Hepatocyte (in vitro differentiated cells): ENCODE results near the gene STMN3.

Experiments
- EZH2 ChIP-seq: fragments of 200-600 bp; sonication (generic); IDR thresholded peaks from 2 replicates; pipeline ENCODE4 v1.6.1; 2016; ENCODE audit warnings: antibody characterized with exemption, mild to moderate bottlenecking, borderline replicate concordance
- TF ChIP-seq, protein P1 (sequence below): fragments of 200-600 bp; sonication (generic); IDR thresholded peaks from 2 replicates; pipeline ENCODE4 v1.5.1; 2016; ENCODE audit warnings: antibody characterized with exemption, mild to moderate bottlenecking; ENCODE audit not compliant: poor library complexity

DNA sequence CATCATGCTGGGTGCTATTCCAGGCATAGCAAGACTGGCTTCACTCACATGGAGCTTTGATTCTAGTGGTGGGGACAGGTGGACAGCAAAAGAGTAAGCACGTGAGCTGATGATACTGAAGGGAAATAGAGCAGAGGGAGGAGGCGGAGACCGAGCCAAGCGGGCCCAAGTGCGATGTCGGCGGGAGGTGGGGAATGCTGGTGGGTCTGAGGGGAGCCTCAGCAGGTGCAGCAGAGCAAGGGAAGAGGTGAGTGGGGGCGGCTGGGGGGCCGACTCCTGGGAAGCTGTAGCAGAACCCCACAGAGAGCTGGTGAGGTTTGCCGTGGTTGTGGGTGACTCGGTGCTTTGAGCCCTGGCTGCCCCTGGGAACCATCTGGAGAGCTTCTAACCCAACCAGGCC is 15.1 kb upstream of the STMN3 start:
- TF ChIP-seq, protein P1, sequence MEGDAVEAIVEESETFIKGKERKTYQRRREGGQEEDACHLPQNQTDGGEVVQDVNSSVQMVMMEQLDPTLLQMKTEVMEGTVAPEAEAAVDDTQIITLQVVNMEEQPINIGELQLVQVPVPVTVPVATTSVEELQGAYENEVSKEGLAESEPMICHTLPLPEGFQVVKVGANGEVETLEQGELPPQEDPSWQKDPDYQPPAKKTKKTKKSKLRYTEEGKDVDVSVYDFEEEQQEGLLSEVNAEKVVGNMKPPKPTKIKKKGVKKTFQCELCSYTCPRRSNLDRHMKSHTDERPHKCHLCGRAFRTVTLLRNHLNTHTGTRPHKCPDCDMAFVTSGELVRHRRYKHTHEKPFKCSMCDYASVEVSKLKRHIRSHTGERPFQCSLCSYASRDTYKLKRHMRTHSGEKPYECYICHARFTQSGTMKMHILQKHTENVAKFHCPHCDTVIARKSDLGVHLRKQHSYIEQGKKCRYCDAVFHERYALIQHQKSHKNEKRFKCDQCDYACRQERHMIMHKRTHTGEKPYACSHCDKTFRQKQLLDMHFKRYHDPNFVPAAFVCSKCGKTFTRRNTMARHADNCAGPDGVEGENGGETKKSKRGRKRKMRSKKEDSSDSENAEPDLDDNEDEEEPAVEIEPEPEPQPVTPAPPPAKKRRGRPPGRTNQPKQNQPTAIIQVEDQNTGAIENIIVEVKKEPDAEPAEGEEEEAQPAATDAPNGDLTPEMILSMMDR: no peak
- no peak for TF ChIP-seq EZH2
